Activated T-cell treated with anti-CD3 and anti-CD28 coated beads, Interleukin-2, amount 50 U/mL, for 72 hours (primary cell): ENCODE measurements around the gene WWTR1. TPM values are rescaled to one million over a fixed set of nuclear protein-coding genes. Genes with fewer than 3 reads are reported as not detected.
A peak's percentile ranks its signal among the peaks of the same experiment; 100 is the strongest.

ENCODE experiments used
- ATAC-seq, 2 donors: fragments of 150-1000 bp; cut with Tn5 transposase; replicated peaks in 1 of 2; 2 replicates each; pipeline ENCODE4 v1.10.0; 2021; ENCODE audit warnings: moderate library complexity in 2 of 2, mild to moderate bottlenecking in 1 of 2
- DNase-seq, 2 donors: peaks; one replicate each; pipeline ENCODE4 v3.0.0; 2021 to 2022; ENCODE audit warnings: mixed read lengths in 1 of 2
- H3K27ac Mint-ChIP-seq: one replicate; pipeline ENCODE4 v1.8.0; 2022; ENCODE audit warnings: mild to moderate bottlenecking, moderate library complexity, mixed read lengths
- H3K27me3 Mint-ChIP-seq: one replicate; pipeline ENCODE4 v1.8.0; 2022; ENCODE audit warnings: low read depth, mixed read lengths
- H3K36me3 Mint-ChIP-seq, 2 donors: one replicate each; pipeline ENCODE4 v1.8.0; 2022; ENCODE audit warnings: mixed read lengths in 2 of 2, mild to moderate bottlenecking in 1 of 2; ENCODE audit not compliant: insufficient read depth in 2 of 2
- H3K4me1 Mint-ChIP-seq: one replicate; pipeline ENCODE4 v1.8.0; 2022; ENCODE audit warnings: low read depth, mixed read lengths
- H3K4me3 Mint-ChIP-seq, 2 donors: one replicate each; pipeline ENCODE4 v1.8.0; 2022; ENCODE audit warnings: mild to moderate bottlenecking in 2 of 2, mixed read lengths in 2 of 2, moderate library complexity in 2 of 2
- H3K9me3 Mint-ChIP-seq, 2 donors: one replicate each; pipeline ENCODE4 v1.8.0; 2022; ENCODE audit warnings: mixed read lengths in 2 of 2
- total RNA-seq, 2 donors: library from RNA; stranded (reverse); gene quantifications; one replicate each; pipeline ENCODE4 v1.2.3, GENCODE V29; 2022

WWTR1 gene
- total RNA-seq, 2 donors from 2014 or later = 0.53 to 0.95 TPM

DNA sequence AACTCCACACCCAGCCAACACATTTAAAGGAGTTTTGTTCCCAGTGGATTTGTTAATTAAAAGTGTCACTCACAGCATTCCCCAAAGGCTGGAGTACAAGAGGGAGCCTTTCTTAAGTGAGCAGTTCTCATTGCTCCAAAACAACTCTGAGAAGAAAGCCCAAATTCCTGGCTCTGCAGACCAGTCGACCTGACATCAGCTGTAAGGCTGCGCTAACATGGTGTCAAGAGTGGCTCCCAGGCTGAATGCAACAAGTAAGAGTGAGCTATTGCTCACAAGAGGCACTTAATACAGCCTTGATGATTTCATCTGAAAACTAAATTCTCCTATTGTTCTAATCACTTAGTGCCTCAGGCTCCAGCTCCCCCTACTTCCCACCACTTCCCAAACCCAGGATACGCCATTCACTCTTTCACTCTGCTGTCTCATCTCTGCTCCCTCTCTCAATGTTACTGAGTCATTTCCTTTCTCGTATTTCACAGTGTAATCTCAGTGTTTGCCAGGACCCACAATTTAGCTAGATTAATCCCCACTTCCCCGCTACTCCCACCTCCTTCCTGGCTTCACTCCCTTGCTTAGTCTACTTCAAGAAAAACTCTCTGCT is 81.8 kb downstream of the WWTR1 start:
- ATAC-seq = peak; percentile 44 to 64
- peaks cover 0 to 2% of the 10 kb centered on the region in 2 donors for H3K9me3 Mint-ChIP-seq
- H3K27ac Mint-ChIP-seq = peak overlapping the region; percentile 18
- peaks cover 71% of the 10 kb centered on the region for H3K4me1 Mint-ChIP-seq
- H3K4me3 Mint-ChIP-seq = peak overlapping the region; percentile 33 to 41
- DNase-seq = peak; percentile 16 to 25
- peaks cover 2% of the 10 kb centered on the region in 2 donors for H3K36me3 Mint-ChIP-seq
- peaks cover 23% of the 10 kb centered on the region for H3K27me3 Mint-ChIP-seq

DNA sequence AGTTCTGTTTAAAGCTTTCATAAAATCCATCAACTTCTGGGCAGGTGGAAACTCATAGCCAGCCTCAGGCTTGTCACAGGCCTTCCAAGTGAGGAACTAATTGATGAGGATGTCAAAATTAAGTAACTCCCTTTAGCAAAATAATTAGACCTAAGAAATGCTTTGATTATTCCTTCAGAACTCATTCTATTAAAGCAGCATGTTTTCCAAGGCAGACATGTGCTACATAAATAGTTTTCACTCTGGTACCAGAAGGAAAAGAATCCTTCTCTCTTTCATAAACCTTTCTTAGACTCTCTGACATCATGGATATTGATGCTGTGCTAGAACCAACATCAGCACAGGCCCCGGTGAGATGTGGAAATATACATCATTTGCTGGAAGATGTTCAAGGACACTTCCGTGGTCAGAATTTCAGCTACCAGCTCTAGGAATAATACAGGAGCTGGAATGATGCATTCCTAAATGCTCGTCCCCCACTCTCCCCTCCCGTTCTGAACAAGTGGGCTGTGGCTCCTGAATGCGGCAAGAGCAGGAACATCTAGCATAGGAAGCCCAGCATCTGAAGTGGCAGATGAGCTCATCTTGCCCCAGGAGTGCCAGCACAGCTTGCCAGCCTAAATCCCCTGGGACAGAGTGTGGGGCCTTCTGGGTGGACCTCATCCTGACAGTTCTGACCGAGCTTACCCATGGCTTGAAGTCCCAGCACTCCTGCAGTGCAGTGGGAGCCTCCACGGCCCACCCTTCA is 82.4 kb downstream of the WWTR1 start:
- peaks cover 0 to 2% of the 10 kb centered on the region in 2 donors for H3K9me3 Mint-ChIP-seq
- ATAC-seq (no peak), DNase-seq (no peak)

DNA sequence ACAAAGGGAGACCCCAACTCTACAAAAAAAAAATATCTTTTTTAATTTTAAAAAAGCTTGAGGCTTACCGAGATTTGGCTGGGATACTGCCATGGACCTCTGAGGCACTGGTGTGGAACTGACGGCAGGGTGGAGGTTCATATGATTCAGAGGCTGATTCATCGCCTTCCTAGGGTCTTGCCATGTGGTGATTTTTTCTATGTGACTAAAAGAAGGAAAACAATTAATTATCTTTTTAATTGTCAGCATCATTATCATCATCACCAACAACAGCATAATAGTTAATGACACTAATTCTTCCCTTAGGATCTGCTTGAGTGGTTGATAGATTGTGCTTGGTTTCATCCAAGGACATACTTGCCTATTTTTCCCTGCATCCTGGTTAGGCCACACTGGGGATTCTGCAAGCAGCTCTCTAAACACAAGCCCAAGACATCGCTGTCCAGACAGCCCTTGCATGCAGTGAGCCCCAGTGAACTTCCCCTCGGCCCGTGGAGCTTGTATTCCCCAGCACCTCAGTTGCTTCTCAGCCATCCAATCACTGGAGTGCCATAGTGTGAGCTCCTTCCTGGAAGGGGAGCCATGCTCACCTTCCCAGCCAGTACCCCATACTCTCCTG is 84.9 kb downstream of the WWTR1 start:
- Mint-ChIP-seq H3K36me3 (peaks cover 2% of the 10 kb centered on the region in 2 donors), H3K4me1 (peaks cover 48% of the 10 kb centered on the region), H3K4me3 (no peak overlapping the region), H3K27me3 (peaks cover 15% of the 10 kb centered on the region), H3K9me3 (peaks cover 0 to 2% of the 10 kb centered on the region in 2 donors), H3K27ac (no peak overlapping the region)
- no peak for DNase-seq
- no peak for ATAC-seq

More for the DNA sequence above, 82.4 kb downstream of the WWTR1 start:
- peaks cover 2% of the 10 kb centered on the region in 2 donors for H3K36me3 Mint-ChIP-seq
- H3K27ac Mint-ChIP-seq = no peak overlapping the region
- H3K27me3 Mint-ChIP-seq = peaks cover 20% of the 10 kb centered on the region
- H3K4me3 Mint-ChIP-seq = no peak overlapping the region
- peaks cover 67% of the 10 kb centered on the region for H3K4me1 Mint-ChIP-seq

DNA sequence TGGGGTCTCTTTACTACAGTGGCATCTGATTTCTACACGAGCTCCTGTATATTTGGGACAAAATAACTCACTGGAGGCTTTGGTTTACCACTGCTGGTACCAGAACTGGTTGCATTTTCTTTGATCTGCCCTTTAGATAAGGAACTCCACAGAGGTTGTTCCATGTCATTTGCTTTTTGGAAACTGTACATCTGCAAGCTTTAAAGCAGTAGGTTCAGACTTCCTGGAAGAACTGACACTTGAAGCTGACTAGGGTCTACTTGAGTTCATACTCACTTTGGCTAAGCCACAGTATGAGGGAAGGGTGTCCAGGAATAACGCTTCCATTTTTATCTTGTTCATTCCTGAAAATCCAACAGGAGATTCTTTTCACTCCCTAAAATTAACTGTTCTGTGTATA is 86.4 kb downstream of the WWTR1 start:
- Mint-ChIP-seq H3K36me3 (peaks cover 2% of the 10 kb centered on the region in 2 donors), H3K9me3 (peaks cover 0 to 2% of the 10 kb centered on the region in 2 donors), H3K4me3 (no peak overlapping the region), H3K4me1 (peaks cover 40% of the 10 kb centered on the region), H3K27me3 (peaks cover 19% of the 10 kb centered on the region), H3K27ac (no peak overlapping the region)
- DNase-seq (no peak), ATAC-seq (no peak)

DNA sequence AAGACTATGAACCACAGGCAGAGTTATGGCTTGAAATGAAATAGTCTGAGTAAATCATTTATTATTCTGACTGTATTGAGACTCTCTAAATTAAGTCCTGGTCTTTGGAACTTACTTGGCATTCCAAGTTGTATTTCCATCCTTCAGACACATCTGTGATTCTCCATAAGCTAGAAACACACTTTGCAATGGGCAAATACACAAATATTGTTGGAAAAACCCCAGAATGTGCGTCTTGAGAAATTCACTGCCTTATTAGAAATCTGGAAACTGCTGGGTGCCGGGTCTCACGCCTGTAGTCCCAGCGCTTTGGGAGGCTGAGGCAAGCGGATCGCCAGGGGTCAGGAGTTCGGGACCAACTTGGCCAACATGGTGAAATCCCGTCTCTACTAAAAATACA is 87.8 kb downstream of the WWTR1 start:
- Mint-ChIP-seq H3K4me1 (peaks cover 27% of the 10 kb centered on the region), H3K36me3 (peaks cover 2% of the 10 kb centered on the region in 2 donors), H3K9me3 (peaks cover 0 to 2% of the 10 kb centered on the region in 2 donors), H3K27me3 (peaks cover 23% of the 10 kb centered on the region), H3K27ac (no peak overlapping the region), H3K4me3 (no peak overlapping the region)
- DNase-seq = no peak
- no peak for ATAC-seq

DNA sequence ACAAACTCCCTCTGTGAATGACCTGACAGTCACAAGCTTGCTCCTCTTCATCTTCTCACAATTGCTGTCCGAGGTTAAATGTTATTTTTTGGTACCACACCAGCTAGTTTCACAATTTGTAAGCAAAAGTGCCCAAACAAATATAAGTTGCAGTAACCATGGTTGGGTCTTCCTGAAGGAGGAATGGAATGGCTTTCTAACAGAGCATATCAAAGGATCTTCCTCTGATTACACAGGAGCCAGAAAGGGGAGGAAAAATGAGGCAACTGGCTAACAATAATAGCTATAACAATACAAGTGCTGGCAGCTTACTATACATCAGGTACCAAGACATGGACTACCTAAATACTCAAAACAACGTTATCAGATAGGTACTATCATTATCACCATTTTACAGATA is 90.4 kb downstream of the WWTR1 start:
- H3K9me3 Mint-ChIP-seq = no peaks in the 10 kb centered on the region
- no peak overlapping the region for H3K27ac Mint-ChIP-seq
- peaks cover 9% of the 10 kb centered on the region for H3K4me1 Mint-ChIP-seq
- H3K4me3 Mint-ChIP-seq = no peak overlapping the region
- H3K27me3 Mint-ChIP-seq = peaks cover 23% of the 10 kb centered on the region
- DNase-seq (no peak), ATAC-seq (no peak)
- no peaks in the 10 kb centered on the region for H3K36me3 Mint-ChIP-seq

DNA sequence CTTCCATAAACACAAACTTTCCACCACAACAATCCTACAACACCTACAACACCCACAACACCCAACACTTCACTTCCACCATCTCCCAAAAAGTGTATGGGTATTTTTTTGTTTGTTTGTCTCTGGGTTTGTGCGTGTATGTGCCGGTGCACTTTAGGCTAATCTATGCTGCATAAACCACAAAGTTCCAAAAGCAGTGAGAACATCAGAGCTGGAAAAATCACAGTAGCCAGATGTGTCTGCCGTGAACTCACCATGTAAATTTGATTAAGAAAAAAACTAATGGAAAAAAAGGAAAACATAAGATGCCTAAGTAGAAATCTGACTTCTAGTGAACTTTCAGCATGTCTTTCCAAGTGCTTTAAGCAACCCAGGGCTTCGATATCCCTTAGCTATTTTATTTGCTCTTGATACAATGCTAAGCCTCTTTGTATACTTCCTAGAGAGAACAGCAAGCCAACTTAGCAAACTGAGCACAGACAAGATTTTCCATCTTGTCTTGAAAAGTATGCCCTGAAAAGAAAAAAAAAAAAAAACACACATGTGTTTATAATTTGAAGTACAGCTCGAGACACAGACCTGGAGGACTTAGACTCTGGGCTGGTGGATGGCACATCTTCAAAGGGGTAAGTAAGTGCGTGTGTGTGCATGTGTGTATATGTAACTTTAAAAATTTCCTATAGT is 91.4 kb downstream of the WWTR1 start:
- Mint-ChIP-seq H3K36me3 (peaks cover 0 to 1% of the 10 kb centered on the region in 2 donors), H3K4me3 (no peak overlapping the region), H3K9me3 (no peaks in the 10 kb centered on the region), H3K27me3 (peaks cover 14% of the 10 kb centered on the region), H3K27ac (no peak overlapping the region), H3K4me1 (peaks cover 6% of the 10 kb centered on the region)
- DNase-seq (no peak), ATAC-seq (no peak)

DNA sequence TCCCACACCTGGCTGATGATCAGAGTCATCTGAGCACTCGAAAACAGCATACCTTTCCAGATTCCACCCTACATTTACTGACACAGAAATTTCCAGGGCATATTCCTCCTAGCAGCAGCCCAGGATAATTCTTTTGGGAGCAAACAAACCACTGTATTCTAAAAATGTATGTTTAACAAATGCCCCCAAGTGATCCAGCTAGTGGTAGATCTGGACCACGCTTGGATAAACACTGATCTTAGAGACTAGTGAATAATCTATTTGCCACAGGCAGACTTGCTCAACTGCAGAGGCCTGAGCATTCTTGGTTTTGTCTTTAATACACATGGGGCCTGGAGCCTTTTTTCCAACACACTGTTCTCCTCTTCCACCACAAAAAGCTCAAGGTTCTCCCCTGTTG is 93.7 kb downstream of the WWTR1 start:
- H3K4me3 Mint-ChIP-seq = no peak overlapping the region
- peaks cover 0 to 1% of the 10 kb centered on the region in 2 donors for H3K36me3 Mint-ChIP-seq
- peaks cover 24% of the 10 kb centered on the region for H3K27me3 Mint-ChIP-seq
- H3K4me1 Mint-ChIP-seq = no peaks in the 10 kb centered on the region
- no peaks in the 10 kb centered on the region for H3K9me3 Mint-ChIP-seq
- no peak for DNase-seq
- no peak for ATAC-seq
- no peak overlapping the region for H3K27ac Mint-ChIP-seq

DNA sequence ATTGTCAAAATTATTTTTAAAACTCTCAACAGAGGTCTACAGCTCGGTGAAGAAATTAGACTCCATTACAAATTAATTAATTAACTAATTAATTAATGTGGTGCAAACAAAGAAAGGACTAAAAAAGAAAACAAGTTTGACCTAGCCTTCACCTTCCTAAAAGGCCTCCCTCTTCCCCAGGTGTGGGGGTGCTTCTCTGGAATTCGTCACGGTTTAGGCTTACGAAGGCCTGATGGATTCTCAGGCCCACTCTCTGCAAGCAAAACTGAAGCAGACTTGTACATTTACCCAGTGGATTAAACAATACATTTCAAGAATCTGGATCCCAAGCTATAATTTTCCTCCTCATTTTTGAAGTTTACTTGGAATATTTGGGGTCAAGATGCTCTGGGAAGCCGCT is 94.7 kb downstream of the WWTR1 start:
- DNase-seq (no peak), ATAC-seq (no peak)
- H3K27ac Mint-ChIP-seq = no peak overlapping the region
- no peaks in the 10 kb centered on the region for H3K4me1 Mint-ChIP-seq
- H3K27me3 Mint-ChIP-seq = peaks cover 24% of the 10 kb centered on the region
- no peak overlapping the region for H3K4me3 Mint-ChIP-seq
- H3K9me3 Mint-ChIP-seq = no peaks in the 10 kb centered on the region
- peaks cover 0 to 1% of the 10 kb centered on the region in 2 donors for H3K36me3 Mint-ChIP-seq

DNA sequence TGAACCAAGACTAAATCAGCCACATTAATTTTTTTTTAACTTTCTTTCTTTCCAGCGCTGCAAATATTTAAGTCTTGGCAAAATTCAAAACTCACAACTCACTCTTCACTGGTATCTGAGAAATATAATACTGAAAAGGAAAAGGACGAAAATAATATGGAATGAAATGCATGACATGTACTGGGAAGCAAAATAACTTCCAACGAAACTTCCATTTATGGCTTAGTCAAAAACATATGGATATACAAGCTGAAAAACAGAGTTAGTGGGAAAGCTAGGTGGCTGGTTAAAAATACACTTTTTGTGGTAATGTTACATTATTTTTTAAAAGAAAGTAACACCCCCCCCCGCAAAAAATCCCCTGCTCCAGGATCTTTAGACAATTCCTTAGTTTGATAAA is 97.2 kb downstream of the WWTR1 start:
- Mint-ChIP-seq H3K27me3 (peaks cover 11% of the 10 kb centered on the region), H3K36me3 (peaks cover 0 to 1% of the 10 kb centered on the region in 2 donors), H3K27ac (no peak overlapping the region), H3K9me3 (no peaks in the 10 kb centered on the region), H3K4me3 (no peak overlapping the region), H3K4me1 (no peaks in the 10 kb centered on the region)
- ATAC-seq = no peak
- DNase-seq = no peak

DNA sequence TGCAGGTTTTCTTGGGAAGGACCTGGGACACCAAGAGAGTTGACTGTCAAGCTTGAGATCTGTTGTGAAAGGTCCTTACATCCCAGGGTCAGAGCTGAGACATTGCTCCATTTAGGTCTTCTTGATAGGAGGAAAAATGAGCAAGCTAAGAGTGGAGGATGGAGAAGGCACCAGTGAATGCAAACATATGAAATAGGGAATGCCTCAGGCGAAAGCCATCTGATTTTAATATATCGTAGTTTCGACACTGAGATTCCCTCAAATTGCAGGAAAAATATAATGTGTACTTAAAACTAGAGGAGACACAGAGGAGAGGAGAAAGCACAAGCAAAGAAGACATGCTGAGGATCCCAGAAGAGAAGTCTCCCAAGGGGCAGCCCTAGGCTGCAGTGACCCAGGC is 97.8 kb downstream of the WWTR1 start:
- ATAC-seq (no peak), DNase-seq (no peak)
- Mint-ChIP-seq H3K4me1 (peaks cover under 1% of the 10 kb centered on the region), H3K9me3 (no peaks in the 10 kb centered on the region), H3K27ac (peak overlapping the region; percentile 44), H3K27me3 (peaks cover 14% of the 10 kb centered on the region), H3K4me3 (no peak overlapping the region), H3K36me3 (peaks cover 0 to 1% of the 10 kb centered on the region in 2 donors)

DNA sequence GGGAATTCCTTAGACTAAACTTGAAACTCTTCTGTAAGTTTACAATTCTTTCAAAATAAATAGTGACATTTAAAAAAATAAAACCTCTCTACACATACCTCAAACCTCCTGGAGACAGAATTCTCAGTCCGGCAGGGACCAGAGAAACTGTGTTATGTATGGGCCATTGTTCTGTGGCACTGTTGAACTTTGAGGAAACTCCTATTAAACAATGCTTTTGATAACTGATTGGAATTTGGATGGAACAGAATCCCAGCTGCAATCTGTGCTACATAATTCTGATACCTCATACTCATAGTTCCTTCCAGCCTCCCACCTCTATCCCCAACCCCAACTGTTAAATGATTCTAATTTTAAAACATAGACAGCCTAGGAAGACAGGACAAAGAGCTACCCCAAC is 98.3 kb downstream of the WWTR1 start:
- Mint-ChIP-seq H3K9me3 (no peaks in the 10 kb centered on the region), H3K27ac (peak overlapping the region; percentile 44), H3K36me3 (peaks cover 0 to 1% of the 10 kb centered on the region in 2 donors), H3K4me1 (peaks cover 5% of the 10 kb centered on the region), H3K4me3 (no peak overlapping the region), H3K27me3 (peaks cover 18% of the 10 kb centered on the region)
- DNase-seq (no peak), ATAC-seq (no peak)

DNA sequence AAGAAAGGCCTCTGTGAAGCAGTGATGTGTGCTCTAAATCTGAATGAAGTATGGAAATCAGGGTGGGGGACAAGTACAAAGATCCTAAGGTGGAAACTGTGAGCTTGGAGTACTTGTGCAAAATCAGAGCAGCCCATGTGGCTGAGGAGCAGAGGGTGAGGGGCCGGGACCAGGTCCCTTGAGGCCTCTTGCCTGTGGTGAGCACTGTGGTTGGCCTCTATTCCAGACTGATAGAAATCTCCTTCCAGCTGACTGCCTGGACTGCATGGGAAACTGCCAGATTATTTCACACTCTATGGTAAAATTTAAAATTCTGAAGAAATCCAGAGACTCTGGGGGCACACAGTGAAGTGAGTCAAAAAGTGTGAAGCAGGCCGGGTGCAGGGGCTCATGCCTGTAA is 101.9 kb downstream of the WWTR1 start:
- H3K4me1 Mint-ChIP-seq = peaks cover 8% of the 10 kb centered on the region
- H3K36me3 Mint-ChIP-seq = no peaks in the 10 kb centered on the region
- peaks cover 28% of the 10 kb centered on the region for H3K27me3 Mint-ChIP-seq
- no peak for ATAC-seq
- H3K9me3 Mint-ChIP-seq = no peaks in the 10 kb centered on the region
- H3K27ac Mint-ChIP-seq = no peak overlapping the region
- H3K4me3 Mint-ChIP-seq = no peak overlapping the region
- DNase-seq = no peak
